ENCODE measurements around the gene CPTP. TPM values are rescaled to one million over a fixed set of nuclear protein-coding genes. Genes with fewer than 3 reads are reported as not detected.

CPTP gene
- total RNA-seq, 2 experiments from 2014 or later = 9.9 to 11.4 TPM

DNA sequence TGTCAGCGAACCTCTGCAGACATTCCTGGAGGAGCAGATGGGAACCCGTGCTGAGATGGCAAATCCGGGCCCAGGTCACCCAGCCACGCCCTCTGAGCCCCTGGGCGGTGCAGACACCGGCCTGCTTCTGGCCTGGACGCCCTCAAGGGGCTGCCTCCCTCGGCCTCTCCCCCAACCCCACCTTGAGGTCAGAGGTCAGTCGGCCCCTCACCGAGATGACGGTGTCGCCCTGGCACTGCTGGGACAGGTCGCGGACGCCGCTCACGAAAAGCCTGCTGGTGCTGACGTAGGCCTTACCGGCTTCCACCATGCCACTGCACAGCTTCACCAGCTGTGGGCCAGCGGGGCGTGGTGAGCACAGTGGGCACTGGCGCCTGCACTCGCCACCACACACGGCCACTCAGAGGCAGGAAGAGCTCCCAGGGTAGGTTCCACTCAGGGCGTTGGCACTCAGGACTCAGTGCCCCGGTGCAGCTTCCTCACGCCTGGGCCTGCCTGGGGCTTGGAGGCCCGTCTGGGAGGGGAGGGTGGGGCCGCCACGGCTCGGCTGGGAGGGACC is 21.6 kb upstream of the CPTP start:
- POLR2A ChIA-PET = no interaction called here
- Mint-ChIP-seq H3K4me3 (no peak overlapping the region), H3K9me3 (ENCODE audit: low read depth) (no peaks in the 10 kb centered on the region), H3K36me3 (ENCODE audit: low read depth) (no peaks in the 10 kb centered on the region), H3K4me1 (peaks cover 21% of the 10 kb centered on the region), H3K27ac (no peak overlapping the region), H3K27me3 (no peaks in the 10 kb centered on the region)
- intact Hi-C loops (cut with DNase I, micrococcal nuclease) = loop anchor here in 1 of 2 experiments (10.0 kb wide), 1 partner anchor 268 kb away; no protein-coding TSS in a partner anchor
- CTCF ChIA-PET = no interaction called here
- ATAC-seq (no peak), DNase-seq (no peak)

DNA sequence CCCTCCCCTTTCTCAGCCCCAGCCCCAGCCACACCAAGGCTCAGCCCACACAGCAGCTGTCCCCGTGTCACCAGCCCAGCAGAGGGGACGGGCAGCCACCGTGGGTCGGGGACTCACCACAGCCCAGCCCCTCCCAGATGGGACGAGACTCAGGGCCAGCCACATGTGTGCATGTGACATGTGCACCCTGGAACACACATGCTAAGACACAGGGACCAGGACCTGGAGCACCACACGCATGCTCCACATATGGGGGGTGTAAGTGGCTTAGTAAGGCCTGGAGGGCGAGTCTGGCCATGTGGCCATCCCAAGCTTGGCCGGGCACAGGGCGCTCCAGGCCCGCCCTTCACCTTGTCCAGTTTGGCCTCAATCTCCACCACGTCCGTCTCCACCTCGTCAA is 20.9 kb upstream of the CPTP start:
- Mint-ChIP-seq H3K27ac (no peak overlapping the region), H3K9me3 (ENCODE audit: low read depth) (no peaks in the 10 kb centered on the region), H3K4me3 (no peak overlapping the region), H3K27me3 (no peaks in the 10 kb centered on the region), H3K36me3 (ENCODE audit: low read depth) (no peaks in the 10 kb centered on the region), H3K4me1 (peaks cover 21% of the 10 kb centered on the region)
- DNase-seq = no peak
- ATAC-seq = no peak
- ChIA-PET CTCF (no interaction called here), POLR2A (no interaction called here)
- intact Hi-C loops (cut with DNase I, micrococcal nuclease) = loop anchor here in 1 of 2 experiments (10.0 kb wide), 1 partner anchor 269 kb away; no protein-coding TSS in a partner anchor

DNA sequence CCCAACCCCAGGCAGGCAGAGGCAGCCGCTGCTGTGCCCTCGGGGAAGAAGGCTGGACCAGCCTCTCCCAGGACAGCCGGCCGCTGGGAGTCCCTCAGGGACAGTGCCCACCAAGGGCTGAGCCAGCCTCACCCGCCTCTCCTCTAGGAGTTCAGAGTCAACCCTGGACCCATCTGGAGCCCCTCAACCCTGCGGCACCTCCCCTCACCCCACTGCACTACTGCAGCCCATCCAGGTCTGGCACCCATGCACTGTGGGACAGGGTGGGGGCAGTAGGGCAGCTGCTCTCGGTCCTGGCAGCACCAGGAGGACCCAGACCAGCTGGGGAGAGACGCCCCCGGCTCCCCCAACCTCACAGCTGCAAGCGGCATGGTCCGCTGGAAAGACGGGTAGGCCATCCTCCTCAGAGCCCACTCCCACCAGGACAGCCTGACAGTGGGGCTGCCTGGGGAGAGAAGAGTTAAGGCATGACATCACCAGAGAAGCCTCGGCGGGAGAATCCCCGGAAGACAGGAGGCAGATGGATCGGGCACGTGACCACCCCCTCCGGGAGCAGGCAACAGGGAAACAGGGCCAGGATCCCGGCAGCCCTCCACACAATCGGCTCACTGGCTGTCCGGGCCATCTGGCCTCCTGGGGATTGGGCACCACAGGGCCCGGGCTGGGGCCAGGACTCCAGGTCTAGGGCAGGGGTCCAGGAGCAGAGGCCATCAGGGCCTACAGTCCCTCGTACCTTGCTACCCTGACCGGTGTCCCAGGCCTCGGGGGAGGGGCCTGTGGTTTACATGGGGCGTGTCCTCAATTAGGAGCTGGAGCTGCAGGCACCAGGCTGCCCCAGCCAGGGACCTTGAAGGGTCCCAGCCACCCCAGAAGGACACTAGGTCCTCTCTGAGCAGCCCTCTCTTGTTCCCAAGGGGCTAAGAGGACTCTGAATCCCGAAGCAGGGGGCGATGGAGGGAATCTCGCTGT is 20.0 kb upstream of the CPTP start:
- DNase-seq (no peak), ATAC-seq (no peak)
- no peaks in the 10 kb centered on the region for H3K27me3 Mint-ChIP-seq
- H3K27ac Mint-ChIP-seq = no peak overlapping the region
- intact Hi-C loops (cut with DNase I, micrococcal nuclease) = loop anchor here (5.0 to 10.0 kb wide), 3 partner anchors 32 to 1273 kb away; partner anchors contain the start of gene UBE2J2 (in 1 of the 2)
- no peaks in the 10 kb centered on the region for H3K9me3 Mint-ChIP-seq (ENCODE audit: low read depth)
- H3K36me3 Mint-ChIP-seq (ENCODE audit: low read depth) = no peaks in the 10 kb centered on the region
- H3K4me1 Mint-ChIP-seq = peaks cover 21% of the 10 kb centered on the region
- ChIA-PET POLR2A (interaction anchor here (1.0 kb wide), 1 partner anchor 70 kb away, joined by 4 read pairs; the partner anchor contains the start of gene AURKAIP1), CTCF (interaction anchor here (0.7 to 1.1 kb wide), 3 partner anchors 28 to 303 kb away, joined by 3 to 4 read pairs (median 3); no protein-coding TSS in a partner anchor)
- H3K4me3 Mint-ChIP-seq = no peak overlapping the region

DNA sequence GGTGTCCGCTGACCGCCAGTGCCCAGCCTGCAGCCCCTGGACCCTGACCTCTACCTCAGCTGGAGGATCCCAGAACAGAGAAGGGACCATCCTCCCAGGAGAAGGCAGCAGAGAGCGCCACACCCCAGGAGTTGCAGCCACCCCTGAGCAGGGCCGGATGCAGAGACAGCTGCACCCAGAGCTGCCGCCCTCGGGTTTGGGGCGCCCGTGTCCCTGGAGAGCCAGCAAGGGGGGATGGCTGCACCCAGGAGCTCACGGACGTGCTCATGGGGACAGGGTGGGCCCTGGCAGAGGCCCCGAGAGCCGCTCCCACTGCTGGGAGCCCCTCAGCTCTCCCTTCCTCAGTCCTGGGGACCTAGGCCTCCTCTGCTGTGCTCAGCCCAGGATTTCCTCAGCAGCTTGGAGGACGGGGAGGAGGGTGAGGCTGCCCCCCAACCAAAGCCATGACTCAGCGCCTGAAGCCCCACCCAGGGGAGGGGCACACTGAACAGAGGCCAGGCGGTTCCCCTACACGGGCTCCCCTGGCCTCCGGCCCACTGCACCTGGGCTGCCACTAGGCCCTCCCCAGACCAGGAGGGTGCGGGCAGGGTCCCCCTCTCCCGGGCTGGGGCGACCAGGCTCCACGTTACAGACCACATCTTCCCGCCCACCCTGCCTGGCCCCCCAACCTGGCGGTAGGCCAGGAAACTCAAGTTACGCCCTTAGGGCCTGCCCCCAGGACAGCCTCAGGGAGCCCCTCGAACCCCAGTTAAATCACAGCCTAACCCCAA is 19.1 kb upstream of the CPTP start:
- intact Hi-C loops (cut with DNase I, micrococcal nuclease) = loop anchor here (5.0 to 10.0 kb wide), 3 partner anchors 33 to 1272 kb away; partner anchors contain the start of gene UBE2J2 (in 1 of the 2)
- no peaks in the 10 kb centered on the region for H3K36me3 Mint-ChIP-seq (ENCODE audit: low read depth)
- DNase-seq (peak; percentile 78), ATAC-seq (peak; percentile 40)
- CTCF ChIA-PET = interaction anchor here (0.7 to 1.1 kb wide), 3 partner anchors 29 to 304 kb away, joined by 3 to 4 read pairs (median 3); no protein-coding TSS in a partner anchor
- peaks cover 23% of the 10 kb centered on the region for H3K4me1 Mint-ChIP-seq
- no peaks in the 10 kb centered on the region for H3K27me3 Mint-ChIP-seq
- POLR2A ChIA-PET = interaction anchor here (1.0 kb wide), 1 partner anchor 70 kb away, joined by 4 read pairs; the partner anchor contains the start of gene AURKAIP1
- H3K4me3 Mint-ChIP-seq = peak overlapping the region; percentile 80
- H3K27ac Mint-ChIP-seq = peak overlapping the region; percentile 65
- no peaks in the 10 kb centered on the region for H3K9me3 Mint-ChIP-seq (ENCODE audit: low read depth)

DNA sequence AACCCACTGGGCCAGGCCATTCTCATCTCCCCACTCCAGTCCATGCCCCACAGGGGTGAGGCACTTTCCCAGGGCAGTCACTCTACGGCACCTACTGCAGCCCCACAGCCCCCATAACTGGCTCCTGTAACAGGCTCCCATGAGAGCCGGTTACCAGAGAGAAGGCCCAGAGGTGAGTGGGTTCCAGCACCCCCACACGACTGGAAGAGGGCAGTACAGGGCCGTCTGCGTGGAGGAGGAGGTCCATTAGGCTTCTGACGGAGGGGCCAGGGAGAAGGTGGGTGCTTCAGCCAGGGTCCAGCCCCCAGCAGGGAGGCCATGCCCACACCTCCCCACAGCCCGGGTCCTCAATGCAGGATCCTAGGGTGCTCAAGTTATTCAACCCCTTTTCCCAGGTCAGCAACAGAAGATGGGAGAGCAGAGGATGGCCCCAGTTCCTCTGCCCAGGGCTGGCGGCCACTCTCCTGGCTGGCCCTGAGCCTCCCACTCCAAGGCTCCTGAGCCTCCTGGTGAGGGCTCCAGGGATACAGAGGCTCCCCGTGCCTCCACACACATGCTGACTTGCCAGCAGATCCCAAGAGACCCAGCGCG is 18.4 kb upstream of the CPTP start:
- no peaks in the 10 kb centered on the region for H3K9me3 Mint-ChIP-seq (ENCODE audit: low read depth)
- peaks cover 23% of the 10 kb centered on the region for H3K4me1 Mint-ChIP-seq
- peak overlapping the region; percentile 65 for H3K27ac Mint-ChIP-seq
- POLR2A ChIA-PET = no interaction called here
- intact Hi-C loops (cut with DNase I, micrococcal nuclease) = loop anchor here (5.0 to 10.0 kb wide), 3 partner anchors 34 to 1271 kb away; partner anchors contain the start of gene UBE2J2 (in 1 of the 2)
- no peaks in the 10 kb centered on the region for H3K27me3 Mint-ChIP-seq
- ATAC-seq (no peak), DNase-seq (peak; percentile 48)
- CTCF ChIA-PET = interaction anchor here (1.1 kb wide), 1 partner anchor 304 kb away, joined by 3 read pairs; no protein-coding TSS in a partner anchor
- peak overlapping the region; percentile 80 for H3K4me3 Mint-ChIP-seq
- no peaks in the 10 kb centered on the region for H3K36me3 Mint-ChIP-seq (ENCODE audit: low read depth)

DNA sequence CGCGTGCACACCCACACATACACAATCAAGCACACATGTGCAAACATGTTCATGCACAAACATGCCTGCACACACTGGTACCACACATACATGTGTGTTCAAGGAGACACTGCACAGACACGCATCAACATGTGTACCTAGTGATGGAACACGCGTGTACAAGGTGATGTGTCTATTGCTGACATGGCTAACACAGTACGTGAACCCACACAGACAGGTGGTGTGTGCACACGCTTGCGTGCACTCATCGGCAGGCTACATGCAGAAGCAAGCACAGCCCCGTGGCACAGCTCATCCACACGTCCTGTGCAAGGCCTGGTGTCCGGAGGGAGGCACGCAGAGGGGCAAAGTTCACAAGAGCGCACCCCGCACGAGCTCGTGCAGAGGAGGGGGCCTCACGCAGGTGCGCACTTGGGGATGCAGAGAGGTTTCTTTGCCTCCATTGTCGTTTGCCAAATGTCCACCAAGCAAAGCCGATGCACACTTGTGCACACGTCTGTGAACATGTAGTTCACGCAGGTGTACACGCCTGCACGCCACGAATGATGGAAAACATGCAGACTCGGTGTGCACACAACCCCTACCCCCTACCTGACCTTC is 17.8 kb upstream of the CPTP start:
- intact Hi-C loops (cut with DNase I, micrococcal nuclease) = loop anchor here (5.0 to 10.0 kb wide), 3 partner anchors 34 to 1271 kb away; partner anchors contain the start of gene UBE2J2 (in 1 of the 2)
- ChIA-PET CTCF (interaction anchor here (0.5 kb wide), 1 partner anchor 244 kb away, joined by 4 read pairs; no protein-coding TSS in a partner anchor), POLR2A (no interaction called here)
- ATAC-seq (no peak), DNase-seq (no peak)
- H3K9me3 Mint-ChIP-seq (ENCODE audit: low read depth) = no peaks in the 10 kb centered on the region
- H3K27ac Mint-ChIP-seq = peak overlapping the region; percentile 63
- H3K4me3 Mint-ChIP-seq = peak overlapping the region; percentile 80
- H3K27me3 Mint-ChIP-seq = no peaks in the 10 kb centered on the region
- H3K36me3 Mint-ChIP-seq (ENCODE audit: low read depth) = no peaks in the 10 kb centered on the region
- H3K4me1 Mint-ChIP-seq = peaks cover 23% of the 10 kb centered on the region

DNA sequence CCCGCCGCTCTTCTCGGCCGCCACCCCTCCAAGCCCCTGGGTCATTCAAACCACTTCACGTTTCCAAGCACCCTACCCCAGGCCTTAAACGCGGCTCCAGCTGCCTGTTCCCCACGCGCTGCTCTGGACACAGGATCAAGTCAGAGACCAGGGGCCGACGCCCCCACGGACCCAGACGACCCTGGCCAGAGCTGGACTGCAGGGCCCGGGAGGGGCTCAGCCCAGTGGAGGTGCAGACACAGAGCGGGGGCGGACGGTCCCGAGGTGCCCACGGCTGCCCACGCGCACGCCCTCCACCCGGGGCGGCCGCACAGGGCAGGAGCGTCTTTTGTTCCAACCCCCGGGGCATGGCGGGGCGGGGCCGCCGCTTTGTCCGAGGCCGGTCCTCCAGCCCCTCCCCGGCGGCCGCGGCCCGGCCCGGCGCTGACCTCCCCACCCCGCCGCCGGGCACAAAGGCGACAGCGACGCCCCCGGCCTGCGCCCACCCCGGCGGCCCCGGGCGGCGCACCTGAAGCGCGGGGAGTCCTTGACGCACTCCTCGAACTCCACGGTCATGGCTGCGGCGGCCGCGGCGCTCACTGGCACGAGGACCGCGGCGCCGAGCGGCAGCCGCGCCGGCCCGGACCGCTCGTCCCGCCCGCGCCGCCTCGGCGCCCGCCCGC is 17.2 kb upstream of the CPTP start:
- H3K4me3 Mint-ChIP-seq = peak overlapping the region; percentile 80
- intact Hi-C loops (cut with DNase I, micrococcal nuclease) = loop anchor here (5.0 to 10.0 kb wide), 3 partner anchors 35 to 1270 kb away; partner anchors contain the start of gene UBE2J2 (in 1 of the 2)
- H3K27ac Mint-ChIP-seq = peak overlapping the region; percentile 63
- CTCF ChIA-PET = interaction anchor here (0.5 kb wide), 1 partner anchor 244 kb away, joined by 4 read pairs; no protein-coding TSS in a partner anchor
- peaks cover 23% of the 10 kb centered on the region for H3K4me1 Mint-ChIP-seq
- POLR2A ChIA-PET = no interaction called here
- no peaks in the 10 kb centered on the region for H3K36me3 Mint-ChIP-seq (ENCODE audit: low read depth)
- no peaks in the 10 kb centered on the region for H3K27me3 Mint-ChIP-seq
- DNase-seq (peak; percentile 32), ATAC-seq (no peak)
- H3K9me3 Mint-ChIP-seq (ENCODE audit: low read depth) = no peaks in the 10 kb centered on the region

DNA sequence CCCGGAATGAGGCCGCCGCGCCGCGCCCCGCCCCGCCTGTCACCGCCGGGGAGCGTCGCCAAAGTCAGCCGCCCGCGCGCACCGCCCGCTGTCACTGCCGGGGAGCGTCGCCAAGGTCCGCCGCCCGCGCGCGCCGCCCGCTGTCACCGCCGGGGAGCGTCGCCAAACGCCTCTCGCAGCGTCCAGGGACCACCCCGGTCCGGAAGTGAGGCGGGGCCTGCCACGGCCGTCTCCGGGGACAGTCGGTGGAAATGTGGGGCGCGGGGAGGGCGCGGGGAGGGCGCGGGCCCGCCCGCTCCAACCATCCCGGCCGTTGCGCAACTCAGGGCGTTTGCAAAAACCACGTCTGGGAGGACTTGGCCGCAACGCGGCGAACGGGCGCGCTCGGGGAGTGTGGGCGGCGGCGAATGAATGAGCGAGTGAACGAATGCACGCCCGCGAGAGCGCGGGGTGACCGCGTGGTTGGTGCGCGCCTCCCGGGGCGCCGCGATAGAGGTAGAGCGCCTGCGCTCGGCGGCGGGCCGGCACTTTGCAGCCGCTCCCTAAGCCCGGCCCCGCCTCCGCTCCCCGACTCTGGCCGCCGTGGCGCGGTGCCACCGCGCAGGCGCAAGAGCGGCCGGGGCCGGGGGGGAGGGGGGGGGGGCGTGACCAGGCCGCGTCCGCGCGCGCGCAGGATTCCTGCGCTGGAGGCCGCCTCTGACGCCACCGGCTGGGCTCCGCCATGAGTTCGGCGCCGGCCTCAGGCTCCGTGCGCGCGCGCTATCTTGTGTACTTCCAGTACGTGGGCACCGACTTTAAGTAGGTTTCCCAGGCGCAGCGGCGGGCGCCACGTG is 16.5 kb upstream of the CPTP start, which contains the start of the genes ACAP3 and PUSL1:
Gene ACAP3, minus strand, starts transcription at position 8 of the 833 bp plus-strand sequence. CDS start 115 bp downstream, outside the sequence.
Gene PUSL1, plus strand, starts transcription at position 675 of the 833 bp plus-strand sequence. Its CDS starts 47 bp downstream, at position 722.
- H3K9me3 Mint-ChIP-seq (ENCODE audit: low read depth) = no peaks in the 10 kb centered on the region
- peak; percentile 94 for DNase-seq

DNA sequence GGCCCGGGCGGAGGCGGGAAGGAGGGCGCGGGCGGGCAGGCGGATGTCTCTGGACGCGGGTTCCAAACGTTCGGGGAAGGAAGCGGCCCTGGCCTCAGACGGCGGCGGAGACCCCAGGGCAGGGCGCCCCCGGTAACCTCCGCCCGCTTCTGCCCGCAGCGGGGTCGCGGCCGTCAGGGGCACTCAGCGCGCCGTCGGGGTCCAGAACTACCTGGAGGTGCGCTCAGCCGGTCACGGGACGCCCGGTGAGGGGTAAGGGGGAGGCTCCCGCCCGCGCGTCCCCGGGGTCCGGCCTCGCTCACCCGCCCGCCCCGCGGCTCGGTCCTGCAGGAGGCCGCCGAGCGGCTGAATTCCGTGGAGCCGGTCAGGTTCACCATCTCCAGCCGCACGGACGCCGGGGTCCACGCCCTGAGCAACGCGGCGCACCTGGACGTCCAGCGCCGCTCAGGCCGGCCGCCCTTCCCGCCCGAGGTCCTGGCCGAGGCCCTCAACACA is 15.8 kb upstream of the CPTP start:
- Mint-ChIP-seq H3K36me3 (ENCODE audit: low read depth) (peaks cover 7% of the 10 kb centered on the region), H3K9me3 (ENCODE audit: low read depth) (no peaks in the 10 kb centered on the region), H3K4me3 (peak overlapping the region; percentile 76), H3K27me3 (no peaks in the 10 kb centered on the region), H3K27ac (peak overlapping the region; percentile 65), H3K4me1 (peaks cover 23% of the 10 kb centered on the region)
- DNase-seq (peak; percentile 33), ATAC-seq (no peak)
- ChIA-PET POLR2A (interaction anchor here (0.5 kb wide), 1 partner anchor 15 kb away, joined by 3 read pairs; no protein-coding TSS in a partner anchor), CTCF (no interaction called here)
- intact Hi-C loops (cut with DNase I, micrococcal nuclease) = loop anchor here (1.0 to 10.0 kb wide), 22 partner anchors 15 to 1268 kb away; partner anchors contain the start of genes AURKAIP1 (in 2 of the 2), MRPL20 (in 2 of the 2), UBE2J2 (in 2 of the 2) and ATAD3A (in 1 of the 2)

More for the DNA sequence above, 16.5 kb upstream of the CPTP start, which contains the start of the genes ACAP3 and PUSL1:
- intact Hi-C loops (cut with DNase I, micrococcal nuclease) = loop anchor here (1.0 to 10.0 kb wide), 22 partner anchors 16 to 1269 kb away; partner anchors contain the start of genes AURKAIP1 (in 2 of the 2), MRPL20 (in 2 of the 2), UBE2J2 (in 2 of the 2) and ATAD3A (in 1 of the 2)
- peaks cover 23% of the 10 kb centered on the region for H3K4me1 Mint-ChIP-seq
- peaks cover under 1% of the 10 kb centered on the region for H3K36me3 Mint-ChIP-seq (ENCODE audit: low read depth)
- POLR2A ChIA-PET = no interaction called here
- H3K27me3 Mint-ChIP-seq = no peaks in the 10 kb centered on the region
- H3K27ac Mint-ChIP-seq = peak within 1 kb of the TSS; percentile 84
- peak within 1 kb of the TSS; percentile 80 for H3K4me3 Mint-ChIP-seq
- CTCF ChIA-PET = no interaction called here
- ATAC-seq = peak; percentile 73

Data from activated CD4-positive, alpha-beta T cell treated with anti-CD3 and anti-CD28 coated beads for 36 hours (primary cell).